ENCODE results near the gene MAEA. TPM values are rescaled to one million over a fixed set of nuclear protein-coding genes. Genes with fewer than 3 reads are reported as not detected.

The MAEA gene
- 10 to 100 TPM; 61.4 to 62.8 TPM for total RNA-seq

- no peaks in the 10 kb centered on the region for H3K27me3 Mint-ChIP-seq
- H3K9me3 Mint-ChIP-seq = no peaks in the 10 kb centered on the region
- peaks cover 22% of the 10 kb centered on the region for H3K36me3 Mint-ChIP-seq (ENCODE audit: low read depth)
- peak within 1 kb of the TSS; percentile 99 for H3K4me3 Mint-ChIP-seq
- peaks cover 18% of the 10 kb centered on the region for H3K4me1 Mint-ChIP-seq
- H3K27ac Mint-ChIP-seq = peak within 1 kb of the TSS; percentile 96
- ATAC-seq (replicated peaks) = peak; percentile 97
Measured at GRCh38 chr4:1289207-1290164, at the start of gene MAEA. Gene MAEA, plus strand, starts transcription at chr4:1289891. Its CDS starts 23 bp downstream, at chr4:1289914.

- ATAC-seq (replicated peaks) = no peak
- no peak overlapping the region for H3K27ac Mint-ChIP-seq
- H3K36me3 Mint-ChIP-seq (ENCODE audit: low read depth) = peaks cover 50% of the 10 kb centered on the region
- no peak overlapping the region for H3K4me3 Mint-ChIP-seq
- no peaks in the 10 kb centered on the region for H3K9me3 Mint-ChIP-seq
- H3K27me3 Mint-ChIP-seq = no peaks in the 10 kb centered on the region
- peaks cover 7% of the 10 kb centered on the region for H3K4me1 Mint-ChIP-seq
Measured at GRCh38 chr4:1239950-1240307, 49.8 kb upstream of the MAEA start.

GRCh38 chr4:1240721-1241465 is 48.8 kb upstream of the MAEA start:
- peaks cover 7% of the 10 kb centered on the region for H3K4me1 Mint-ChIP-seq
- no peak for ATAC-seq (replicated peaks)
- H3K27ac Mint-ChIP-seq = no peak overlapping the region
- H3K27me3 Mint-ChIP-seq = no peaks in the 10 kb centered on the region
- H3K36me3 Mint-ChIP-seq (ENCODE audit: low read depth) = peaks cover 40% of the 10 kb centered on the region
- no peaks in the 10 kb centered on the region for H3K9me3 Mint-ChIP-seq
- H3K4me3 Mint-ChIP-seq = no peak overlapping the region

GRCh38 chr4:1241466-1241935 is 48.2 kb upstream of the MAEA start:
- Mint-ChIP-seq H3K4me3 (no peak overlapping the region), H3K27me3 (no peaks in the 10 kb centered on the region), H3K36me3 (ENCODE audit: low read depth) (peaks cover 40% of the 10 kb centered on the region), H3K4me1 (peaks cover 7% of the 10 kb centered on the region), H3K27ac (no peak overlapping the region), H3K9me3 (no peaks in the 10 kb centered on the region)
- no peak for ATAC-seq (replicated peaks)

GRCh38 chr4:1241936-1242505 is 47.7 kb upstream of the MAEA start:
- no peak overlapping the region for H3K4me3 Mint-ChIP-seq
- peaks cover 45% of the 10 kb centered on the region for H3K36me3 Mint-ChIP-seq (ENCODE audit: low read depth)
- H3K27ac Mint-ChIP-seq = no peak overlapping the region
- no peaks in the 10 kb centered on the region for H3K9me3 Mint-ChIP-seq
- H3K27me3 Mint-ChIP-seq = no peaks in the 10 kb centered on the region
- no peak for ATAC-seq (replicated peaks)
- H3K4me1 Mint-ChIP-seq = peaks cover 11% of the 10 kb centered on the region

- H3K4me3 Mint-ChIP-seq = no peak overlapping the region
- ATAC-seq (replicated peaks) = no peak
- peaks cover 49% of the 10 kb centered on the region for H3K36me3 Mint-ChIP-seq (ENCODE audit: low read depth)
- H3K9me3 Mint-ChIP-seq = no peaks in the 10 kb centered on the region
- peak overlapping the region; percentile 58 for H3K27ac Mint-ChIP-seq
- H3K4me1 Mint-ChIP-seq = peaks cover 13% of the 10 kb centered on the region
- no peaks in the 10 kb centered on the region for H3K27me3 Mint-ChIP-seq
Measured at GRCh38 chr4:1242506-1243450, 46.9 kb upstream of the MAEA start.

- ATAC-seq (replicated peaks) = no peak
- Mint-ChIP-seq H3K27ac (peak overlapping the region; percentile 73), H3K36me3 (ENCODE audit: low read depth) (peaks cover 42% of the 10 kb centered on the region), H3K4me3 (no peak overlapping the region), H3K27me3 (no peaks in the 10 kb centered on the region), H3K4me1 (peaks cover 13% of the 10 kb centered on the region), H3K9me3 (no peaks in the 10 kb centered on the region)
Measured at GRCh38 chr4:1243451-1244080, 46.1 kb upstream of the MAEA start.

GRCh38 chr4:1244081-1244977 is 45.4 kb upstream of the MAEA start:
- peaks cover 13% of the 10 kb centered on the region for H3K4me1 Mint-ChIP-seq
- peak overlapping the region; percentile 73 for H3K27ac Mint-ChIP-seq
- peaks cover 36% of the 10 kb centered on the region for H3K36me3 Mint-ChIP-seq (ENCODE audit: low read depth)
- no peak for ATAC-seq (replicated peaks)
- peak overlapping the region; percentile 91 for H3K4me3 Mint-ChIP-seq
- H3K9me3 Mint-ChIP-seq = no peaks in the 10 kb centered on the region
- no peaks in the 10 kb centered on the region for H3K27me3 Mint-ChIP-seq

- H3K4me1 Mint-ChIP-seq = peaks cover 15% of the 10 kb centered on the region
- no peaks in the 10 kb centered on the region for H3K27me3 Mint-ChIP-seq
- no peak for ATAC-seq (replicated peaks)
- peak overlapping the region; percentile 73 for H3K27ac Mint-ChIP-seq
- H3K4me3 Mint-ChIP-seq = peak overlapping the region; percentile 91
- peaks cover 37% of the 10 kb centered on the region for H3K36me3 Mint-ChIP-seq (ENCODE audit: low read depth)
- no peaks in the 10 kb centered on the region for H3K9me3 Mint-ChIP-seq
Measured at GRCh38 chr4:1244978-1245471, 44.7 kb upstream of the MAEA start.

- Mint-ChIP-seq H3K9me3 (no peaks in the 10 kb centered on the region), H3K4me3 (peak overlapping the region; percentile 91), H3K4me1 (peaks cover 20% of the 10 kb centered on the region), H3K36me3 (ENCODE audit: low read depth) (peaks cover 39% of the 10 kb centered on the region), H3K27ac (peak overlapping the region; percentile 97), H3K27me3 (no peaks in the 10 kb centered on the region)
- ATAC-seq (replicated peaks) = no peak
Measured at GRCh38 chr4:1245481-1246051, 44.1 kb upstream of the MAEA start.

GRCh38 chr4:1246111-1246881 is 43.4 kb upstream of the MAEA start:
- Mint-ChIP-seq H3K27me3 (no peaks in the 10 kb centered on the region), H3K36me3 (ENCODE audit: low read depth) (peaks cover 32% of the 10 kb centered on the region), H3K4me3 (peak overlapping the region; percentile 91), H3K9me3 (no peaks in the 10 kb centered on the region), H3K27ac (peak overlapping the region; percentile 97), H3K4me1 (peaks cover 26% of the 10 kb centered on the region)
- ATAC-seq (replicated peaks) = no peak
